Activated T-helper 1 cell treated with anti-CD3 and anti-CD28 coated beads, Interleukin-2, amount 50 U/mL, for 16 hours (primary cell): ENCODE measurements around the gene SKI.
"Not testable (repeated sequence)": the region's sequence is repeated elsewhere in the genome, so short reads cannot be mapped to it uniquely, and the experiment has no call there.

Experiments
- DNase-seq, 2 donors: peaks; one replicate each; pipeline ENCODE4 v3.0.0-alpha.2; 2020; ENCODE audit warnings: low read depth in 1 of 2, low spot score in 1 of 2

The SKI gene

GRCh38 chr1:2318314-2319278 is 90.5 kb downstream of the SKI start:
- no peak for DNase-seq

GRCh38 chr1:2319291-2319690 is 91.2 kb downstream of the SKI start:
- DNase-seq, result no peak

- DNase-seq, result no peak
Observed at GRCh38 chr1:2320006-2320405, 91.9 kb downstream of the SKI start.

- DNase-seq, result no peak
Observed at GRCh38 chr1:2320760-2321667, 92.9 kb downstream of the SKI start.

- no peak for DNase-seq
Observed at GRCh38 chr1:2322065-2322571, 94.0 kb downstream of the SKI start.

GRCh38 chr1:2322581-2323211 is 94.6 kb downstream of the SKI start:
- no peak for DNase-seq

- no peak for DNase-seq
Observed at GRCh38 chr1:2323451-2323974, 95.4 kb downstream of the SKI start.

GRCh38 chr1:2324553-2325366 is 96.6 kb downstream of the SKI start:
- no peak for DNase-seq

- no peak for DNase-seq
Observed at GRCh38 chr1:2326524-2326923, 98.4 kb downstream of the SKI start.

GRCh38 chr1:2327162-2327561 is 99.0 kb downstream of the SKI start:
- DNase-seq, result not testable (repeated sequence)

GRCh38 chr1:2327841-2328240 is 99.7 kb downstream of the SKI start:
- DNase-seq, result no peak

- no peak for DNase-seq
Observed at GRCh38 chr1:2328676-2329455, 100.7 kb downstream of the SKI start.

- no peak for DNase-seq
Observed at GRCh38 chr1:2330035-2330434, 101.9 kb downstream of the SKI start.

- no peak for DNase-seq
Observed at GRCh38 chr1:2330519-2331199, 102.5 kb downstream of the SKI start.

GRCh38 chr1:2331200-2331544 is 103.1 kb downstream of the SKI start:
- DNase-seq, result no peak

GRCh38 chr1:2331580-2331979 is 103.5 kb downstream of the SKI start:
- not testable (repeated sequence) for DNase-seq

GRCh38 chr1:2334366-2334765 is 106.2 kb downstream of the SKI start:
- DNase-seq, result no peak

GRCh38 chr1:2334883-2335534 is 106.9 kb downstream of the SKI start:
- DNase-seq, result no peak
